GM12878 (cell line): Measurements from ENCODE around the gene ADRB1. TPM values are rescaled to one million over a fixed set of nuclear protein-coding genes. Genes with fewer than 3 reads are reported as not detected.

ENCODE experiments used
- ATAC-seq: fragments of 200-7000 bp; cut with Tn5 transposase; 3 replicates; pipeline ENCODE4 v1.9.1; 2020; ENCODE audit warnings: mild to moderate bottlenecking, moderate library complexity
- BruUV-seq: library from RNA; stranded (reverse); fragments of 400-500 nt; replicated peaks from 2 replicates; lab custom pipeline; 2021; lab: Mats Ljungman, UMichigan
- CTCF ChIA-PET: fragments of 300-600 bp; sonication (Branson Sonifier 250); formaldehyde crosslinking; extraction: SDS; loops from one replicate; lab custom pipeline; 2021; ENCODE audit warnings: inconsistent platforms; lab: Yijun Ruan, JAX
- POLR2A ChIA-PET: fragments of 350-600 bp; formaldehyde crosslinking; extraction: SDS; loops from one replicate; lab custom pipeline; 2021; ENCODE audit warnings: inconsistent platforms; lab: Charles Lee
- RAD21 ChIA-PET: fragments of 300-600 bp; sonication (Branson Sonifier 250); formaldehyde crosslinking; loops from one replicate; lab custom pipeline; 2023; ENCODE audit warnings: antibody characterized with exemption; ENCODE audit not compliant: unreplicated experiment; lab: Charles Lee
- SMC1A ChIA-PET: fragments of 300-600 bp; sonication (Branson Sonifier 250); formaldehyde crosslinking; loops from one replicate; lab custom pipeline; 2023; ENCODE audit not compliant: unreplicated experiment, uncharacterized antibody; lab: Charles Lee
- DNase-seq: peaks from one replicate; pipeline ENCODE4 v3.0.0-alpha.2; 2011; ENCODE audit warnings: low read depth, low spot score
- FAIRE-seq: peaks from 3 replicates; lab custom pipeline; 2011; peaks lifted over from hg19 to GRCh38; lab: Jason Lieb, UNC
- H2AFZ ChIP-seq: 2 replicates; pipeline ENCODE4 v1.6.0; 2011; ENCODE audit warnings: low read depth, low read length, control low read depth; ENCODE audit not compliant: control insufficient read depth
- H3K27ac ChIP-seq: 2 replicates; pipeline ENCODE4 v1.5.1; 2011; ENCODE audit warnings: control low read depth; ENCODE audit not compliant: control insufficient read depth, insufficient read depth
- H3K27me3 ChIP-seq, 2 experiments: replicated peaks in 1 of 2; 2 replicates each; pipeline versions ENCODE4 v1.6.0 to v1.6.1; 2011; ENCODE audit warnings: low read length in 1 of 2; ENCODE audit not compliant: control insufficient read depth in 2 of 2, insufficient read depth in 2 of 2
- H3K36me3 ChIP-seq, 2 experiments: 2 replicates each; pipeline ENCODE4 v1.5.1; 2011; ENCODE audit warnings: low read length in 1 of 2; ENCODE audit not compliant: control insufficient read depth in 2 of 2, insufficient read depth in 2 of 2
- H3K4me1 ChIP-seq: 2 replicates; pipeline ENCODE4 v1.6.1; 2011; ENCODE audit warnings: mild to moderate bottlenecking, low read length, moderate library complexity, mixed read lengths; ENCODE audit not compliant: control insufficient read depth, insufficient read depth
- H3K4me2 ChIP-seq: 2 replicates; pipeline ENCODE4 v1.6.0; 2011; ENCODE audit warnings: control low read depth; ENCODE audit not compliant: control insufficient read depth, insufficient read depth
- H3K4me3 ChIP-seq: fragments of 200-600 bp; sonication (generic); 2 replicates; pipeline ENCODE4 v1.5.1; 2016
- H3K79me2 ChIP-seq: 2 replicates; pipeline ENCODE4 v1.6.0; 2011; ENCODE audit warnings: low read length; ENCODE audit not compliant: control insufficient read depth, insufficient read depth
- H3K9ac ChIP-seq: 2 replicates; pipeline ENCODE4 v1.8.0; 2011; ENCODE audit warnings: low read length, control low read depth, mixed read lengths; ENCODE audit not compliant: control insufficient read depth, insufficient read depth
- H3K9me3 ChIP-seq: replicated peaks from 3 replicates; pipeline ENCODE4 v1.5.1; 2011; ENCODE audit warnings: mild to moderate bottlenecking, low read length; ENCODE audit not compliant: control insufficient read depth, insufficient read depth
- H4K20me1 ChIP-seq: 2 replicates; pipeline ENCODE4 v1.6.0; 2011; ENCODE audit not compliant: control insufficient read depth, insufficient read depth
- BMI1 ChIP-seq: fragments of 450-650 bp; IDR thresholded peaks from 2 replicates; pipeline ENCODE4 v1.6.1; 2016; ENCODE audit warnings: mild to moderate bottlenecking, moderate library complexity, borderline replicate concordance
- HDAC2 ChIP-seq: fragments of 200-600 bp; sonication (generic); IDR thresholded peaks from 2 replicates; pipeline ENCODE4 v1.6.1; 2017
- NFYB ChIP-seq: IDR thresholded peaks from 2 replicates; pipeline ENCODE4 v1.6.1; 2011; ENCODE audit warnings: low read depth, mild to moderate bottlenecking, low read length, improper control_type of control experiment, moderate library complexity; ENCODE audit not compliant: insufficient read depth
- SP1 ChIP-seq: IDR thresholded peaks from one replicate; pipeline ENCODE4 v1.6.1; 2011; ENCODE audit warnings: low read depth, low read length
- WGBS: methylation state at CpG from one replicate; pipeline ENCODE4 v1.1.6; 2016; ENCODE audit warnings: low lambda C conversion rate; ENCODE audit not compliant: insufficient replicate concordance, insufficient coverage; ENCODE audit errors: missing lambda C conversion rate; 5-methylcytosine and 5-hydroxymethylcytosine counted together
- in situ Hi-C: fragments of 300-500 bp; cut with MboI; formaldehyde crosslinking; loops from 9 replicates; pipeline ENCODE4 v1.14.3; 2018; ENCODE audit warnings: mixed read lengths
- intact Hi-C: fragments of 100-400 bp; cut with micrococcal nuclease; formaldehyde crosslinking; loops from one replicate; pipeline ENCODE4 v1.14.2; 2022; ENCODE audit not compliant: unreplicated experiment
- polyA plus RNA-seq, 11 experiments: library from polyadenylated mRNA; depleted of rRNA in 4 of 11; unstranded in 6 of 11; stranded (reverse) in 5 of 11; fragments of >200 nt; fragmentation: Nextera tagmentation in 4 of 11; fragmentation: Illumina TruSeq in 1 of 11; extraction: Ambion mirVana in 4 of 11; extraction: Trizol in 1 of 11; gene quantifications; 1 replicate in 1 of 11; 2 replicates in 10 of 11; pipeline versions ENCODE4 v1.2.1 to v1.2.3, GENCODE V29; 2011 to 2016; ENCODE audit warnings: inconsistent platforms in 2 of 11, missing spikeins in 2 of 11, low read depth in 1 of 11
- total RNA-seq, 4 experiments: library from RNA; depleted of rRNA in 3 of 4; stranded (reverse); fragments of >200 nt in 3 of 4; fragmentation: Illumina TruSeq in 1 of 4; extraction: Trizol in 1 of 4; gene quantifications; 2 replicates each; pipeline versions ENCODE4 v1.2.1 to v1.2.3, GENCODE V29; 2013 to 2021
- TF ChIP-seq, protein P1 (sequence below): fragments of 150-350 bp; IDR thresholded peaks from 2 replicates; pipeline ENCODE4 v1.6.1; 2016; ENCODE audit warnings: low read depth, low read length

Gene ADRB1
- total and polyA plus RNA-seq, 10 of the 15 experiments (the other 5 are each of a cell fraction or from before 2014, with no cell fraction given), result 0.26 to 4.5 (median 1.1) TPM

DNA sequence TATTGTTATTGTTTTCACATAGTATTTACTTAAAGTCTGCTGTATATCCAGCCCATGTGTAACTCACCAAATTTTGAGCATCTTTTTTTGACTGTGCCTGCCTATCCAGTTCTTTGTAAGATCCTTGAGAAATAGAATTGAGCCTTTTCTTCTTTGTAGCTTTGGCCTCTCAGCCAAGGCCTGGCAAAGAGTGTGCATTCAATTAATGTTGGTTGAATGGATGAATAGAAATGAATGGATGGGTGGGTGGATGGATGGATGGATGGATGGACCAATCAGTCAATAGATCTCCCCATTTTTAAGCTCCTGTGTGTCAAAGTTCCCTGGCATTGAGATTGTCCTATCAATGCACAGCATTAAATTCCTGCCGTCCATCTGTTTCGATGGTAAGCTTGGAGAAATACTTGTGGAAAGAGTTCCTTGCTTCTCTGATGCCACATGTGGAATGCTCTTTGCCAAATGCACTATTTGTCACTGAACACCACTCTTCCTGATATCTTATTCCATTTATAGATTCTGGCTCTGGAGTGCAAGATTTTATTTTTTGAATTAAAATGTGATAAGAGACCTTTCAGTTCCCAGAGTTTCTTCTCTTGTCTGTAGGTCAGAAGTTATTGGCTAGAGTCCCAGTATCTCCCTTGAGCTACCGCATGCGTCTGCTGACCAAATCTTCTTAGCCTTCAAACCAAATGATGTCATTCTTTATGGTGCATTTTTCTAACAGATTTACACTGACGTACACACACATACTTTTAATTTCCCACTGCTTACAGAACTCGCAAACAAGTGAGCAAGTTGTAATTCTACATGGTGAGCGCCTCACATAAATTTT lies 20.7 kb upstream of the ADRB1 start:
- RAD21 ChIA-PET, result interaction anchor here (1.3 kb wide), 1 partner anchor 62 kb away, joined by 3 read pairs; no protein-coding TSS in a partner anchor
- peaks cover 25% of the 10 kb centered on the region for H3K4me1 ChIP-seq
- POLR2A ChIA-PET, result interaction anchor here (1.9 kb wide), 1 partner anchor 58 kb away, joined by 7 read pairs; no protein-coding TSS in a partner anchor
- WGBS, result 98% methylated on average over 7 of the region's 7 CpGs
- ATAC-seq (no peak), FAIRE-seq (no peak), DNase-seq (no peak)
- no peaks in the 10 kb centered on the region for H3K9me3 ChIP-seq
- no peak overlapping the region for H3K9ac ChIP-seq
- H3K36me3 ChIP-seq, result no peaks in the 10 kb centered on the region
- CTCF ChIA-PET, result interaction anchor here (0.9 to 2.1 kb wide), 8 partner anchors 9 to 224 kb away, joined by 3 to 6 read pairs (median 4); no protein-coding TSS in a partner anchor
- SMC1A ChIA-PET, result interaction anchor here (0.6 to 2.3 kb wide), 13 partner anchors 14 to 173 kb away, joined by 3 to 7 read pairs (median 4); no protein-coding TSS in a partner anchor
- no peaks in the 10 kb centered on the region for H3K27me3 ChIP-seq
- in situ Hi-C loops (no loop called here), intact Hi-C loops (no loop called here)
- H3K4me2 ChIP-seq, result no peak overlapping the region
- no peak for TF ChIP-seq NFYB
- TF ChIP-seq SP1, result no peak
- no peak for TF ChIP-seq BMI1
- TF ChIP-seq HDAC2, result no peak
- TF ChIP-seq, protein P1, sequence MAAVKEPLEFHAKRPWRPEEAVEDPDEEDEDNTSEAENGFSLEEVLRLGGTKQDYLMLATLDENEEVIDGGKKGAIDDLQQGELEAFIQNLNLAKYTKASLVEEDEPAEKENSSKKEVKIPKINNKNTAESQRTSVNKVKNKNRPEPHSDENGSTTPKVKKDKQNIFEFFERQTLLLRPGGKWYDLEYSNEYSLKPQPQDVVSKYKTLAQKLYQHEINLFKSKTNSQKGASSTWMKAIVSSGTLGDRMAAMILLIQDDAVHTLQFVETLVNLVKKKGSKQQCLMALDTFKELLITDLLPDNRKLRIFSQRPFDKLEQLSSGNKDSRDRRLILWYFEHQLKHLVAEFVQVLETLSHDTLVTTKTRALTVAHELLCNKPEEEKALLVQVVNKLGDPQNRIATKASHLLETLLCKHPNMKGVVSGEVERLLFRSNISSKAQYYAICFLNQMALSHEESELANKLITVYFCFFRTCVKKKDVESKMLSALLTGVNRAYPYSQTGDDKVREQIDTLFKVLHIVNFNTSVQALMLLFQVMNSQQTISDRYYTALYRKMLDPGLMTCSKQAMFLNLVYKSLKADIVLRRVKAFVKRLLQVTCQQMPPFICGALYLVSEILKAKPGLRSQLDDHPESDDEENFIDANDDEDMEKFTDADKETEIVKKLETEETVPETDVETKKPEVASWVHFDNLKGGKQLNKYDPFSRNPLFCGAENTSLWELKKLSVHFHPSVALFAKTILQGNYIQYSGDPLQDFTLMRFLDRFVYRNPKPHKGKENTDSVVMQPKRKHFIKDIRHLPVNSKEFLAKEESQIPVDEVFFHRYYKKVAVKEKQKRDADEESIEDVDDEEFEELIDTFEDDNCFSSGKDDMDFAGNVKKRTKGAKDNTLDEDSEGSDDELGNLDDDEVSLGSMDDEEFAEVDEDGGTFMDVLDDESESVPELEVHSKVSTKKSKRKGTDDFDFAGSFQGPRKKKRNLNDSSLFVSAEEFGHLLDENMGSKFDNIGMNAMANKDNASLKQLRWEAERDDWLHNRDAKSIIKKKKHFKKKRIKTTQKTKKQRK, result no peak
- no TSS peak for BruUV-seq
- H2AFZ ChIP-seq, result no peak overlapping the region
- H3K79me2 ChIP-seq, result no peaks in the 10 kb centered on the region
- H3K4me3 ChIP-seq, result no peak overlapping the region
- H3K27ac ChIP-seq, result no peak overlapping the region
- no peaks in the 10 kb centered on the region for H4K20me1 ChIP-seq
